Keratinocyte (primary cell): ENCODE measurements around the gene TMEM45A. TPM values are rescaled to one million over a fixed set of nuclear protein-coding genes. Genes with fewer than 3 reads are reported as not detected.

Experiments
- DNase-seq: peaks from one replicate; pipeline ENCODE4 v3.0.0-alpha.2; 2011; ENCODE audit warnings: low read depth, missing footprints, low spot score
- FAIRE-seq: peaks from 2 replicates; lab custom pipeline; 2011; peaks lifted over from hg19 to GRCh38; lab: Jason Lieb, UNC
- H2AFZ ChIP-seq: 2 replicates; pipeline ENCODE4 v1.6.0; 2012; ENCODE audit warnings: low read length, control low read depth, inconsistent platforms; ENCODE audit not compliant: control insufficient read depth
- H3K27ac ChIP-seq: 2 replicates; pipeline ENCODE4 v1.5.1; 2011; ENCODE audit warnings: low read length; ENCODE audit not compliant: control insufficient read depth, insufficient read depth
- H3K27me3 ChIP-seq: 3 replicates; pipeline ENCODE4 v1.6.0; 2011; ENCODE audit warnings: low read length; ENCODE audit not compliant: control insufficient read depth, insufficient read depth; ENCODE audit errors: extremely low read depth
- H3K36me3 ChIP-seq, 2 experiments: 2 replicates in 1 of 2; 3 replicates in 1 of 2; pipeline ENCODE4 v1.5.1; 2011; ENCODE audit warnings: low read length in 2 of 2, mild to moderate bottlenecking in 1 of 2; ENCODE audit not compliant: control insufficient read depth in 2 of 2, insufficient read depth in 2 of 2; ENCODE audit errors: extremely low read depth in 1 of 2
- H3K4me1 ChIP-seq: 3 replicates; pipeline ENCODE4 v1.5.1; 2011; ENCODE audit warnings: low read length; ENCODE audit not compliant: control insufficient read depth, insufficient read depth; ENCODE audit errors: extremely low read depth
- H3K4me2 ChIP-seq: 3 replicates; pipeline ENCODE4 v1.6.0; 2011; ENCODE audit warnings: low read depth, low read length; ENCODE audit not compliant: control insufficient read depth, insufficient read depth; ENCODE audit errors: extremely low read depth
- H3K4me3 ChIP-seq, 3 experiments: fragments of 200-600 bp in 1 of 3; sonication (generic) in 1 of 3; 2 replicates in 2 of 3; 3 replicates in 1 of 3; pipeline ENCODE4 v1.5.1; 2011 to 2016; ENCODE audit warnings: low read length in 3 of 3, mild to moderate bottlenecking in 3 of 3, control low read depth in 2 of 3, inconsistent platforms in 1 of 3, low read depth in 1 of 3, mixed read lengths in 1 of 3, mixed run types in 1 of 3, moderate library complexity in 1 of 3; ENCODE audit not compliant: control insufficient read depth in 2 of 3, insufficient read depth in 2 of 3; ENCODE audit errors: extremely low read depth in 1 of 3
- H3K79me2 ChIP-seq: 2 replicates; pipeline ENCODE4 v1.6.0; 2012; ENCODE audit warnings: low read length; ENCODE audit not compliant: control insufficient read depth, insufficient read depth
- H3K9ac ChIP-seq: 3 replicates; pipeline ENCODE4 v1.6.0; 2011; ENCODE audit warnings: low read length; ENCODE audit not compliant: control insufficient read depth, insufficient read depth; ENCODE audit errors: extremely low read depth
- H3K9me1 ChIP-seq: 3 replicates; pipeline ENCODE4 v1.6.0; 2011; ENCODE audit warnings: low read length; ENCODE audit not compliant: control insufficient read depth, insufficient read depth; ENCODE audit errors: extremely low read depth
- H3K9me3 ChIP-seq: 2 replicates; pipeline ENCODE4 v1.5.1; 2012; ENCODE audit warnings: low read depth, low read length; ENCODE audit not compliant: control insufficient read depth
- H4K20me1 ChIP-seq: 3 replicates; pipeline ENCODE4 v1.6.0; 2011; ENCODE audit warnings: low read length; ENCODE audit not compliant: control insufficient read depth, insufficient read depth; ENCODE audit errors: extremely low read depth
- CTCF ChIP-seq, 3 experiments: IDR thresholded peaks in 1 of 3; conservative IDR thresholded peaks in 1 of 3; optimal IDR thresholded peaks in 1 of 3; 2 replicates in 2 of 3; 3 replicates in 1 of 3; pipeline versions ENCODE3 to v1.5.1; 2011; ENCODE audit warnings: low read length in 3 of 3, mild to moderate bottlenecking in 3 of 3, moderate library complexity in 2 of 3, control low read depth in 1 of 3, inconsistent platforms in 1 of 3; ENCODE audit not compliant: insufficient read depth in 2 of 3; ENCODE audit errors: extremely low read depth in 1 of 3
- EZH2 ChIP-seq: IDR thresholded peaks from one replicate; pipeline ENCODE4 v1.6.1; 2012; ENCODE audit warnings: inconsistent platforms, mild to moderate bottlenecking, low read length, moderate library complexity
- dilution Hi-C: fragments of 300-500 bp; cut with MboI; formaldehyde crosslinking; loops from one replicate; pipeline ENCODE4 v1.7.0; 2020; ENCODE audit warnings: low sequenced_read_pairs; ENCODE audit not compliant: extremely low pct_ligation_motif_present
- polyA plus RNA-seq, 5 experiments: library from polyadenylated mRNA; depleted of rRNA in 3 of 5; stranded (reverse) in 3 of 5; stranded (forward) in 1 of 5; unstranded in 1 of 5; fragments of >200 nt; gene quantifications; 1 replicate in 1 of 5; 2 replicates in 3 of 5; 3 replicates in 1 of 5; pipeline versions ENCODE4 v1.2.1 to v1.2.3, GENCODE V29; 2011 to 2012; ENCODE audit warnings: missing spikeins in 2 of 5, low read depth in 1 of 5, low replicate concordance in 1 of 5

Gene TMEM45A
- polyA plus RNA-seq, 1 donor (not counting 4 experiments of a cell fraction or from before 2014, with no cell fraction given) = 57.2 TPM

GRCh38 chr3:100517276-100517675 lies 24.9 kb downstream of the TMEM45A start:
- Histone ChIP-seq H2AFZ (no peak overlapping the region), H3K79me2 (no peaks in the 10 kb centered on the region), H3K9ac (no peak overlapping the region), H3K27ac (no peak overlapping the region), H3K4me1 (peaks cover 16% of the 10 kb centered on the region), H3K9me1 (no peaks in the 10 kb centered on the region), H3K9me3 (no peaks in the 10 kb centered on the region), H3K36me3 (no peaks in the 10 kb centered on the region), H3K4me3 (no peak overlapping the region), H3K4me2 (no peak overlapping the region), H4K20me1 (no peaks in the 10 kb centered on the region), H3K27me3 (no peaks in the 10 kb centered on the region)
- FAIRE-seq (no peak), DNase-seq (no peak)
- dilution Hi-C loops = no loop called here
- TF ChIP-seq CTCF (optimal IDR thresholded peaks at IDR 0.05 in 1 of 3, IDR thresholded peaks at IDR 0.05 in 1 of 3, conservative IDR thresholded peaks at IDR 0.05 in 1 of 3; ENCODE audit: extremely low read depth in 1 of 3, insufficient read depth in 2 of 3, low read length in 3 of 3) = no peak
- no peak for TF ChIP-seq EZH2

GRCh38 chr3:100518244-100518643 lies 25.8 kb downstream of the TMEM45A start:
- Histone ChIP-seq H4K20me1 (no peaks in the 10 kb centered on the region), H3K27me3 (no peaks in the 10 kb centered on the region), H3K4me3 (no peak overlapping the region), H3K27ac (no peak overlapping the region), H3K36me3 (no peaks in the 10 kb centered on the region), H3K9ac (no peak overlapping the region), H3K4me2 (no peak overlapping the region), H3K9me1 (no peaks in the 10 kb centered on the region), H3K9me3 (no peaks in the 10 kb centered on the region), H2AFZ (no peak overlapping the region), H3K4me1 (peaks cover 16% of the 10 kb centered on the region), H3K79me2 (no peaks in the 10 kb centered on the region)
- dilution Hi-C loops = no loop called here
- FAIRE-seq (no peak), DNase-seq (no peak)
- TF ChIP-seq CTCF (optimal IDR thresholded peaks at IDR 0.05 in 1 of 3, IDR thresholded peaks at IDR 0.05 in 1 of 3, conservative IDR thresholded peaks at IDR 0.05 in 1 of 3; ENCODE audit: extremely low read depth in 1 of 3, insufficient read depth in 2 of 3, low read length in 3 of 3) (no peak), EZH2 (no peak)
